ENCODE results near the gene DCUN1D1.

The DCUN1D1 gene

DNA sequence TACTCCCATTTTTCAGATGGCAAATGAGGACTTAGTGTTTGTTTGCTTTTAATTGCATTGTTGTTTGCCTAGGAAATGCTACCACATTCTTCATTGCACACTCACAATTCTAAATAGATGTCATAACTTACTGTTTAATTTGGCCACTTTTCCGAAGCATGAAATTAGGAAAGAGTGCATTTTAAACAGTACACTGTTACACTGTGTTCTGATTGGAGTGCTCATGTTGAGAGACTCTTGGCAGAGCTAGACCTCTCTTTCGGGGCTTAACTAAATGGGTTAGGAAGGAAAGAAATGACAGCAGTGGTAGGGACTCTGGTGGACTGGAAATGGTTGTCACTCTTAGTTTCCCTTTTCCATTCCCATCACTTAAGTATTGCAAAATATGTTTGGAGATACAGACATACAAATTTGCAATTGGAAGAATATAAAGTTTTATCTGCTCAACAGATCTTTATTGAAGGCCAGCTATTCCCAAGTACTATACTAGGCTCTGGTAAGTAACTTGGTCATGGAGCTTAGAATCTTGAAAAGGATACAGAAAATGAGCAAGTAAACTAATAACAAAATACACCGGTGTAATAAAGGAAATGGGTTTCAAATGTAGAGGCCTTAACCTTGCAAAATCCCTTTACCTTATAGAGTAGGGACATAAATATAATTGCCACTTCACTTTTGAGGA is 90.2 kb downstream of the DCUN1D1 start:
- no peak for DNase-seq

Measured in CD4-positive, alpha-beta T cell treated with Interleukin-21 for 1 hour (primary cell).